ENCODE results near the gene MRC2.

DNA sequence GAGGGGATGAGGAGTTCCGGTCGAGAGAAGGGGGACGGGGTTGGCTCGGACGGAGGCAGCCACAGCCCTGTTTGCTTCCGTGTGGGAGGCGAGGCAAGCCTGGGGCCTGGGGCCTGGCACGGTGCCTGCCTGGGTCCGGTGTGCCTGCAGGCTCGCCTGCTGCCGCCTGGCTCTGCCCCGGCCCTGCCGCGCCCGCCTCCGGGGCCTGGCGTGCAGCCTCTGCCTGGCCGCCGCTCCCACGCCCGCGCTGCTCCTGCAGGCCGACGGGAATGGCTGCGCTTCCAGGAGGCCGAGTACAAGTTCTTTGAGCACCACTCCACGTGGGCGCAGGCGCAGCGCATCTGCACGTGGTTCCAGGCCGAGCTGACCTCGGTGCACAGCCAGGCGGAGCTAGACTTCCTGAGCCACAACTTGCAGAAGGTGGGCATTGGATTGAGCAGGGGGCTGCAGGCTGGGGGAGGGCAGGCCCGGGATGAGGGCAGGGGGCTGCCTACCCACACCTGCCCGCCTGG is 53.1 kb downstream of the MRC2 start:
- TF ChIP-seq, protein P1, sequence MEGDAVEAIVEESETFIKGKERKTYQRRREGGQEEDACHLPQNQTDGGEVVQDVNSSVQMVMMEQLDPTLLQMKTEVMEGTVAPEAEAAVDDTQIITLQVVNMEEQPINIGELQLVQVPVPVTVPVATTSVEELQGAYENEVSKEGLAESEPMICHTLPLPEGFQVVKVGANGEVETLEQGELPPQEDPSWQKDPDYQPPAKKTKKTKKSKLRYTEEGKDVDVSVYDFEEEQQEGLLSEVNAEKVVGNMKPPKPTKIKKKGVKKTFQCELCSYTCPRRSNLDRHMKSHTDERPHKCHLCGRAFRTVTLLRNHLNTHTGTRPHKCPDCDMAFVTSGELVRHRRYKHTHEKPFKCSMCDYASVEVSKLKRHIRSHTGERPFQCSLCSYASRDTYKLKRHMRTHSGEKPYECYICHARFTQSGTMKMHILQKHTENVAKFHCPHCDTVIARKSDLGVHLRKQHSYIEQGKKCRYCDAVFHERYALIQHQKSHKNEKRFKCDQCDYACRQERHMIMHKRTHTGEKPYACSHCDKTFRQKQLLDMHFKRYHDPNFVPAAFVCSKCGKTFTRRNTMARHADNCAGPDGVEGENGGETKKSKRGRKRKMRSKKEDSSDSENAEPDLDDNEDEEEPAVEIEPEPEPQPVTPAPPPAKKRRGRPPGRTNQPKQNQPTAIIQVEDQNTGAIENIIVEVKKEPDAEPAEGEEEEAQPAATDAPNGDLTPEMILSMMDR (conservative IDR thresholded peaks at IDR 0.05; ENCODE audit: low read length) = no peak
- no peak for TF ChIP-seq EZH2phosphoT487 (IDR thresholded peaks at IDR 0.05; ENCODE audit: borderline replicate concordance)

All from Loucy (cell line).